Smooth muscle cell (in vitro differentiated cells): ENCODE measurements around the gene SLC38A3. TPM values are rescaled to one million over a fixed set of nuclear protein-coding genes. Genes with fewer than 3 reads are reported as not detected.

Experiments used
- DNase-seq: peaks from one replicate; lab custom pipeline; 2025; ENCODE audit not compliant: unreplicated experiment; lab: John Stamatoyannopoulos, UW
- H2AFZ ChIP-seq: fragments of 200-600 bp; sonication (generic); 2 replicates; pipeline ENCODE4 v1.6.0; 2016; ENCODE audit warnings: antibody characterized with exemption, low read depth, mild to moderate bottlenecking
- H3F3A ChIP-seq: fragments of 200-600 bp; sonication (generic); 2 replicates; pipeline ENCODE4 v1.6.0; 2017; ENCODE audit warnings: antibody characterized with exemption, low read depth
- H3K27ac ChIP-seq: fragments of 200-600 bp; sonication (generic); 2 replicates; pipeline ENCODE4 v1.5.1; 2016; ENCODE audit warnings: low read depth, mild to moderate bottlenecking
- H3K27me3 ChIP-seq: fragments of 200-600 bp; sonication (generic); 2 replicates; pipeline ENCODE4 v1.6.1; 2016; ENCODE audit warnings: low read depth, mild to moderate bottlenecking
- H3K36me3 ChIP-seq: fragments of 200-600 bp; sonication (generic); 2 replicates; pipeline ENCODE4 v1.5.1; 2016; ENCODE audit warnings: low read depth
- H3K4me1 ChIP-seq: fragments of 200-600 bp; sonication (generic); 2 replicates; pipeline ENCODE4 v1.5.1; 2016; ENCODE audit warnings: low read depth
- H3K4me2 ChIP-seq: fragments of 200-600 bp; sonication (generic); 2 replicates; pipeline ENCODE4 v1.6.0; 2016; ENCODE audit warnings: mild to moderate bottlenecking
- H3K4me3 ChIP-seq: fragments of 200-600 bp; sonication (generic); 2 replicates; pipeline ENCODE4 v1.5.1; 2016; ENCODE audit warnings: mild to moderate bottlenecking
- H3K79me2 ChIP-seq: fragments of 200-600 bp; sonication (generic); 2 replicates; pipeline ENCODE4 v1.6.0; 2016; ENCODE audit warnings: low read depth, mild to moderate bottlenecking
- H3K9ac ChIP-seq: fragments of 200-600 bp; sonication (generic); 2 replicates; pipeline ENCODE4 v1.6.0; 2016; ENCODE audit warnings: low read depth
- H3K9me3 ChIP-seq: fragments of 200-600 bp; sonication (generic); replicated peaks from 2 replicates; pipeline ENCODE4 v1.5.1; 2016; ENCODE audit warnings: low read depth
- H4K20me1 ChIP-seq: fragments of 200-600 bp; sonication (generic); 2 replicates; pipeline ENCODE4 v1.6.0; 2016; ENCODE audit warnings: low read depth
- WGBS: methylation state at CpG from one replicate; pipeline ENCODE4 v1.1.7; 2016; ENCODE audit warnings: low lambda C conversion rate; 5-methylcytosine and 5-hydroxymethylcytosine counted together
- polyA plus RNA-seq: library from polyadenylated mRNA; unstranded; fragments of >200 nt; fragmentation: Nextera tagmentation; extraction: Ambion mirVana; gene quantifications from 2 replicates; pipeline ENCODE4 v1.2.1, GENCODE V29; 2016
- total RNA-seq: library from RNA; depleted of rRNA; stranded (reverse); fragments of >200 nt; gene quantifications from 2 replicates; pipeline ENCODE4 v1.2.3, GENCODE V29; 2014
- TF ChIP-seq, protein P1 (sequence below): fragments of 200-600 bp; sonication (generic); IDR thresholded peaks from 2 replicates; pipeline ENCODE4 v1.5.1; 2017; ENCODE audit warnings: borderline replicate concordance, mild to moderate bottlenecking, antibody characterized with exemption; ENCODE audit not compliant: insufficient read depth, poor library complexity, severe bottlenecking

SLC38A3 gene
- total and polyA plus RNA-seq, 2 experiments from 2014 or later: 0.58 to 3.5 TPM

DNA sequence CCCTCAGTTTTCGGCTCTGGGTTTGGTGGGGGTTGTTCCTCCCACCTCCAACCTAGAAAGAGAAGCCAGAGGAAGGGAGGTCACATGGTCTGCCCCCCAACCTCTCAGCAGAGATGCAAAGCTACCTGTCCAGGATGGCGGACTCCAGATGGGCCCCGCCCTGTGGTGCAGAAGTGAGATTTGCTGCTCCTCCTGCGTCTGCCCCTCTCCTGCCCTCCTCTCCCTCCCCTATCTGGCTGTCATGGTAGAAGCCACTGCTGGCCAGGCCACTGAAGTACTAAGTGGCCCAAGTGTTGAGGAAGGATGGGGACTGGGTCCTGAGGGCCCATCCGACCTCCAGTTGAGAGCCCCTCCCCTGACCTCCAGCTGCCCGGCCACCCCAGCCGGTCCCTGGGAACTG is 61.8 kb downstream of the SLC38A3 start:
- 74% methylated on average over 7 of the region's 7 CpGs for WGBS
- Histone ChIP-seq H3K27me3 (no peaks in the 10 kb centered on the region), H2AFZ (no peak overlapping the region), H3K27ac (peak overlapping the region; percentile 75), H4K20me1 (no peaks in the 10 kb centered on the region), H3K4me2 (peak overlapping the region; percentile 94), H3K79me2 (no peaks in the 10 kb centered on the region), H3K4me3 (peak overlapping the region; percentile 50), H3K9me3 (no peaks in the 10 kb centered on the region), H3K36me3 (no peaks in the 10 kb centered on the region), H3K4me1 (peaks cover 50% of the 10 kb centered on the region), H3K9ac (peak overlapping the region; percentile 63), H3F3A (peaks cover 25% of the 10 kb centered on the region)
- TF ChIP-seq, protein P1, sequence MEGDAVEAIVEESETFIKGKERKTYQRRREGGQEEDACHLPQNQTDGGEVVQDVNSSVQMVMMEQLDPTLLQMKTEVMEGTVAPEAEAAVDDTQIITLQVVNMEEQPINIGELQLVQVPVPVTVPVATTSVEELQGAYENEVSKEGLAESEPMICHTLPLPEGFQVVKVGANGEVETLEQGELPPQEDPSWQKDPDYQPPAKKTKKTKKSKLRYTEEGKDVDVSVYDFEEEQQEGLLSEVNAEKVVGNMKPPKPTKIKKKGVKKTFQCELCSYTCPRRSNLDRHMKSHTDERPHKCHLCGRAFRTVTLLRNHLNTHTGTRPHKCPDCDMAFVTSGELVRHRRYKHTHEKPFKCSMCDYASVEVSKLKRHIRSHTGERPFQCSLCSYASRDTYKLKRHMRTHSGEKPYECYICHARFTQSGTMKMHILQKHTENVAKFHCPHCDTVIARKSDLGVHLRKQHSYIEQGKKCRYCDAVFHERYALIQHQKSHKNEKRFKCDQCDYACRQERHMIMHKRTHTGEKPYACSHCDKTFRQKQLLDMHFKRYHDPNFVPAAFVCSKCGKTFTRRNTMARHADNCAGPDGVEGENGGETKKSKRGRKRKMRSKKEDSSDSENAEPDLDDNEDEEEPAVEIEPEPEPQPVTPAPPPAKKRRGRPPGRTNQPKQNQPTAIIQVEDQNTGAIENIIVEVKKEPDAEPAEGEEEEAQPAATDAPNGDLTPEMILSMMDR: no peak
- no peak for DNase-seq

DNA sequence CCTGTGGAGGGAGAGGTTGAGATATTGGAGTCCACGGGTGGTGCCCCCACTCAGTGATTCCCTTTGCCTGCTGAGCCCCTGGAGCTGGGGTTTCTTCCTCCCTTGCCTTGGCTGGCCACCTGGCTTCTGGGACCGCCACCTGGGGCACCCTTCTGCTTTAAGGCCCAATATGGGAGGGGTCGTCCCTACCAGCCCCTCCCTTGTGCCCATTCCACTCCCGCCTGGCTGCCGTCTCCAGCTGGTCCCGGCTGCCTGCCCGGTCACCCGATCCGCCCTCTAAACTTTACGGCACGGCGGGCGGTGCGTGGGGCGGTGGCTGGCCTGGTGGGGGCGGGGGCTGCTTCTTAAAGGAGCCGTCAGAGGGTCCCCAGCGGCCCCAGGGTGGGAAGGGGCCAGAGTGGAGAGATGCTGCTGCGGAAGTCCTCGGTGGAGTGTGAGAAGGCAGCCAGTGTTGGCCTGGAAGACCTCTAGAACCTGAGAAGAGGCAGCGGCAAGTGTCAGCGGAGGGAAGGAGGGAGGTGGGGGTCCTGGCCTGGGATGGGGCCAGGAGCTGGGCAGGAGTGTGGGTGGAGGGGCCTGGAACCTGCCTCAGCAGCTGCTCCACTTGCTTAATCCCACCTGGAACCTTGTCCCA is 62.3 kb downstream of the SLC38A3 start:
- H3K4me1 ChIP-seq: peaks cover 50% of the 10 kb centered on the region
- WGBS: 29% methylated on average over 20 of the region's 22 CpGs
- no peak overlapping the region for H2AFZ ChIP-seq

DNA sequence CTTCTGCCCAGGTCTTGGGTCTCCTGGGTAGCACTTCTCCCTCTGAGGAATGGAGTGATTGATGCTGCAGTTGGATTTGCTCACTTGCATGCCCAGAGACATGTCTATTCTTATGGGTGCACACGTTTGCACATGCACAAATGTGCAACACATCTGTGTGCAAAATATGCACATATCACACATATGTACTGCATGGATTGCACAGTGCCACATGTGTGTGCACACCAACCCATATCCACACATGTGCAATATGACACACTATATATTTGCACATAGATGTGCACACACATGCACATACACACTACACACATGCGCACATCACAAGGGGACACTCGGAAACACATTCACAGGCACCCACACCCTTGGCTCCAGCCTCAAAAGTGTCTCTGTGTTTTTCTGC is 63.2 kb downstream of the SLC38A3 start:
- H3F3A ChIP-seq: peaks cover 19% of the 10 kb centered on the region
- DNase-seq: no peak
- H3K36me3 ChIP-seq: no peaks in the 10 kb centered on the region
- TF ChIP-seq, protein P1: no peak
- H3K9ac ChIP-seq: no peak overlapping the region
- H4K20me1 ChIP-seq: no peaks in the 10 kb centered on the region
- no peak overlapping the region for H3K4me3 ChIP-seq
- H3K27me3 ChIP-seq: peaks cover 3% of the 10 kb centered on the region
- H2AFZ ChIP-seq: no peak overlapping the region
- peak overlapping the region; percentile 67 for H3K27ac ChIP-seq
- 85% methylated on average over 3 of the region's 3 CpGs for WGBS
- no peaks in the 10 kb centered on the region for H3K9me3 ChIP-seq
- H3K4me2 ChIP-seq: peak overlapping the region; percentile 94
- H3K4me1 ChIP-seq: peaks cover 53% of the 10 kb centered on the region
- H3K79me2 ChIP-seq: no peaks in the 10 kb centered on the region

More for the DNA sequence above, 62.3 kb downstream of the SLC38A3 start:
- Histone ChIP-seq H4K20me1 (no peaks in the 10 kb centered on the region), H3F3A (peaks cover 23% of the 10 kb centered on the region), H3K27me3 (no peaks in the 10 kb centered on the region), H3K79me2 (no peaks in the 10 kb centered on the region), H3K27ac (peak overlapping the region; percentile 75), H3K9ac (peak overlapping the region; percentile 63), H3K36me3 (no peaks in the 10 kb centered on the region), H3K9me3 (no peaks in the 10 kb centered on the region), H3K4me3 (peak overlapping the region; percentile 50), H3K4me2 (peak overlapping the region; percentile 94)
- no peak for DNase-seq
- TF ChIP-seq, protein P1: no peak
